AG20443 (cell line): ENCODE data around the gene LRP1B.
"Not testable (repeated sequence)": the region's sequence is repeated elsewhere in the genome, so short reads cannot be mapped to it uniquely, and the experiment has no call there.

Source experiments
- DNase-seq: peaks from one replicate; pipeline ENCODE4 v3.0.0; 2012; ENCODE audit warnings: low spot score, mixed read lengths

LRP1B gene

GRCh38 chr2:140338795-140339194 lies 1792.0 kb downstream of the LRP1B start:
- no peak for DNase-seq

- DNase-seq: no peak
Measured at GRCh38 chr2:140337061-140337460, 1793.8 kb downstream of the LRP1B start.

DNA sequence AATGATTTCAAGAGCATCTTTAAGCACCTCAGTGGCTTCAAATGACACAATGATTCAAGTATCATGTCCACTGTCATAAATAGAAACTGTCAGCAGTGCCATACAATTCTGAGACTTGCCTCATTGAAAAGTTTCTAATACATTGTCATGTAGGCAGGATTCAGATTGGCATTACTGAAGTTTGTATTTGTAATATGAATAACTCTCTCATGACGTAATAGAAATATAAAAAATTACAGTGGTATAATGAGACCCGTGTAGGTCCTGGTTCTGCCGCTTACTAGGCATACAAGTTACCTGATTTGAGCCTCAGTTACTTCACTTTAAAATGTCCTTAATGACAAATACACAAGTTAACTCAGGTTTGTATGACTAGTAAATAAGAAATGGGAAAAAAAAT lies 1814.5 kb downstream of the LRP1B start:
- DNase-seq: no peak

DNA sequence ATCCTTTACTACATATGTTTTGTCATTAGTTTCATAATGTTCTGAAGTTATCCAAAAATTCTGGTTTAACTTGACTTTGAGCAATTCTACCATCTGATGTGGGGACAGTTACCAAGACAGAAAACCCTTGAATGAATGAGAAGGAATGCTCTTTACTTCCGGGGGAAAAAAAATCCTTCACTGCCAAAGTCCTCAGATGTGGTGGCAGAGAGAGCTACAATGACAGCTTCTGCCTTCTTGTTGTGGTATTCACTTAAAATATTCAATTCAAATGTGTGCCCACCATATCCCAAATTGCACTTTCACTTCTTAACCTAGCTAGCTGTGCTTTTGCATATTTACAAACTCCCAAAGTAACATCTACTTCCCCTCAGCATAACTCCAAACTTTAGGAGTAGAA lies 1818.9 kb downstream of the LRP1B start:
- no peak for DNase-seq

DNA sequence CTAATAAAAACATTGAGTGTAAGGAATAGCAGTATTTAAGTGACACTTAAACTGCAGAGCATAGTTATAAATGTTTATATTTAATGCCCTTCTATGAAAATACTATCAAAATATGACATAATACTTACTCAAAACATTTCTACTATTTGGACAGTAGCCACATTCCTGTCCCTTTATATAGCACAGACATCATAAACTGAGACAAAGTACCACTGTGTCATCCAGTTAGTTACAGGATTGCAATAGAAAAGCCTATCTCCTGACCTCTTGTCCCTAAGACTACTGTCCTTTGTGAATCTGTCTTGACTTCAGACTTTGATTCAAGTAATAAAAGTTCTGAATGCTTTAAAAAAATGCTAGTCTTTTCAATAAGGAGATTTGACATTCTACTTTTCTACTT lies 1822.1 kb downstream of the LRP1B start:
- no peak for DNase-seq

- DNase-seq: no peak
Measured at GRCh38 chr2:140307532-140307931, 1823.3 kb downstream of the LRP1B start.

GRCh38 chr2:140295767-140296166 lies 1835.0 kb downstream of the LRP1B start:
- no peak for DNase-seq

- no peak for DNase-seq
Measured at GRCh38 chr2:140288726-140289125, 1842.1 kb downstream of the LRP1B start.

GRCh38 chr2:140288213-140288612 lies 1842.6 kb downstream of the LRP1B start:
- no peak for DNase-seq

DNA sequence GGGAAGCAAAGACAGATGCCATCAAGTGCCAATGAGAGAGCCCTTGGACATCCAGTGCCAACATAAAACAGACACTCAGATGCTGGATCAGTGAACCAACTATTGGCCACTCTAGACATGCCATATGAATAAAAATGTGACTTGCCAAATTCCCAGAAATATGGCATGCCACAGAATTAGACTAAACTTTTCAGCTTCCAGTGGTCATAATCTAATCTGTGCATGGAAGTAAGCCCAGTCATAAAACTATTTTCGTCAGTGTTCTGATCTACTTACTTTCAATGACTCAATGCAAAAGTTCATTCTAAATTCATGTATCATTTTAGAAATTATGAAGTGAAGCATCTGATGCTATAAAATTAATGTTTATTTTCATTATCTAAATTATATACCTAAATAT lies 1844.4 kb downstream of the LRP1B start:
- DNase-seq: no peak

DNA sequence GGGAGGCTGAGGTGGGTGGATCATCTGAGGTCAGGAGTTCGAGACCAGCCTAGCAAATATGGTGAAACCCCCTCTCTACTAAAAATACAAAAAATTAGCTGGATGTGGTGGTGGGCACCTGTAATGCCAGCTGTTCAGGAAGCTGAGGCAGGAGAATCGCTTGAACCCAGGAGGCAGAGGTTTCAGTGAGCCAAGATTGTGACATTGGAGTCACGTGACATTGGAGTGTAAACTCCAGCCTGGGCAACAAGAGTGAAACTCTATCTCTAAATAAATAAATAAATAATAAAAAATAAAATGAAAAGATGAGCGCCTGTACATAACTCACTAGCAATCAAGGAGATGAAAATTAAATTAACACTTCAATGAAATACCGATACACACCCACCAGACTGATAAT lies 1853.5 kb downstream of the LRP1B start:
- DNase-seq: not testable (repeated sequence)

- DNase-seq: no peak
Measured at GRCh38 chr2:140276661-140277060, 1854.2 kb downstream of the LRP1B start.

DNA sequence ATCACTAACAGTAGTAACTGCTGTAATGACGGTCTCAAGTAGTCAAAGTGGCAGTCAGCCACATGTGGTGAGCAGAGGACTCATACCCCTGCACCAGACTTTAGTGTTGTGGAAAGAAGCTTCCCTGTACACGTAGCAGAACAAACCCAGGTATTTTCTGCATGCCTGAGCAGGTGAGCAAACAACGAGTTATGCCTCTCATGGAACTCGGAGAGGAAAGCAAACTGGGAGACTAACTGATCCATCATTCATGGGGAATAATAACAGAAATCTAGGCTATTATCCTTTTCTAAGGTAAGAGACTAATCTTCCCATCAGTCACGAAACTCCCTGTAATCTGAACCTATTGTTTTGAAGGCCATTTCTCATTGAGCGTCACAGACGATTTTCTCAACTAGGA lies 1855.4 kb downstream of the LRP1B start:
- DNase-seq: no peak

- no peak for DNase-seq
Measured at GRCh38 chr2:140274891-140275290, 1855.9 kb downstream of the LRP1B start.

GRCh38 chr2:140273958-140274357 lies 1856.9 kb downstream of the LRP1B start:
- no peak for DNase-seq

DNA sequence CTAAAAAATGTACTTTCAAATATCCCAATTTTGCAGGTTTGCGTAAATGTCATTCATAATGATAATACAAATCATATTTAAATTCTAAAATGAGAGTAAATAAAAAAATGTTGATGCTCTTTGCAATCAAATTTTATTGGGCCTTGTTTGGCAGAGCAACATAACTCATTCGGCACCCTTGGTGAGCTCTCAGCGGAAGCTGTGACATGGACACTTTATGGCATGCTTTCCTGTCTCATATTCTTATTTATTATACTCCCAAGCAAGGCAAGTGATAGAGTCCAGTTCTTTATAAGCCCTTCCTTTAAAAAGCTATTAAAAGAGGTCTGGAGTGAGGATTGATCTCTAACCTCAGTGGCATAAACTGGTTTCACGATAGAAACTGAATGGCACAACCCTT lies 1857.4 kb downstream of the LRP1B start:
- DNase-seq: no peak

GRCh38 chr2:140270224-140270623 lies 1860.6 kb downstream of the LRP1B start:
- DNase-seq: no peak

- no peak for DNase-seq
Measured at GRCh38 chr2:140269000-140269399, 1861.8 kb downstream of the LRP1B start.

GRCh38 chr2:140262908-140263307 lies 1867.9 kb downstream of the LRP1B start:
- DNase-seq: no peak

DNA sequence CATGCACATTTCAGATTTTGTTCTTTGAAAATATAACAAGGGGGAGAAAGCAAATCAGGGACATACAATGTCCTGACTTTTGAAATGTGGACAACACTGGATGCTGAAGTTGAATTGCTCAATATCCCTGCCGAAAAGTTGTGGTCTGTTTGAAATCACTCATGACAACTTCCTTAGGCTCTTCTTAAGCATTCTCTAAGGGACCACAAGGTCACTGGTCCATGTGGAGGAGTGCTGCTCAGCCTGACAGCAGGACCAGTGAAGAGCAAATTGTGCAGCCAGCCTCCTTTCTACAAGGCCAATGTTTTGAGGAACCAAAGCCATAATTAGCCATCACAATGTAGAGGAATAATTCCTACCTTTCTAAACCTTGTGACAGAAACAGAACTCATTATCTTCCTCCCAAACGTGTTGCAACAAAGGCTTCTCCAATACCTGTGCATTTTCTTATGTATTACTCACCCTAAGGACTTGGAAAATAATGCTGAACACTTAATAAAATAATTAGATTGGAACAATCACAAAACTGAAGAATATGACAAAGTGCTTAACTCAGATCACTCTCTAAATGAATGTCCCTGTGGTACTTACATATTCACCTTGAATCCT lies 1873.0 kb downstream of the LRP1B start:
- DNase-seq: no peak

GRCh38 chr2:140256080-140256479 lies 1874.7 kb downstream of the LRP1B start:
- DNase-seq: no peak

- DNase-seq: no peak
Measured at GRCh38 chr2:140249821-140250220, 1881.0 kb downstream of the LRP1B start.

- no peak for DNase-seq
Measured at GRCh38 chr2:140248623-140249022, 1882.2 kb downstream of the LRP1B start.

- no peak for DNase-seq
Measured at GRCh38 chr2:140247451-140248195, 1883.2 kb downstream of the LRP1B start.
